Activated CD8-positive, alpha-beta T cell treated with anti-CD3 and anti-CD28 coated beads for 36 hours (primary cell): ENCODE measurements around the gene SLC22A23. TPM values are rescaled to one million over a fixed set of nuclear protein-coding genes. Genes with fewer than 3 reads are reported as not detected.

Experiments used
- ATAC-seq: fragments of 200-7000 bp; cut with Tn5 transposase; one replicate; pipeline ENCODE4 v1.10.0; 2021; ENCODE audit warnings: mild to moderate bottlenecking, moderate library complexity
- CTCF ChIA-PET: fragments of 350-600 bp; sonication (Branson Sonifier 250); formaldehyde crosslinking; loops from one replicate; lab custom pipeline; 2021; ENCODE audit warnings: antibody characterized with exemption; lab: Charles Lee
- POLR2A ChIA-PET: fragments of 350-600 bp; sonication (Branson Sonifier 250); formaldehyde crosslinking; loops from one replicate; lab custom pipeline; 2021; ENCODE audit warnings: antibody characterized with exemption; lab: Charles Lee
- DNase-seq: peaks from one replicate; pipeline ENCODE4 v3.0.0-alpha.2; 2020
- H3K27ac Mint-ChIP-seq: one replicate; pipeline ENCODE4 v1.8.0; 2021; ENCODE audit warnings: mild to moderate bottlenecking, mixed read lengths
- H3K27me3 Mint-ChIP-seq: one replicate; pipeline ENCODE4 v1.8.0; 2021; ENCODE audit warnings: mixed read lengths
- H3K36me3 Mint-ChIP-seq: one replicate; pipeline ENCODE4 v1.8.0; 2021; ENCODE audit warnings: low read depth, mixed read lengths
- H3K4me1 Mint-ChIP-seq: one replicate; pipeline ENCODE4 v1.8.0; 2021; ENCODE audit warnings: low read depth, mixed read lengths
- H3K4me3 Mint-ChIP-seq: one replicate; pipeline ENCODE4 v1.8.0; 2021; ENCODE audit warnings: mild to moderate bottlenecking, moderate library complexity, mixed read lengths
- H3K9me3 Mint-ChIP-seq: one replicate; pipeline ENCODE4 v1.8.0; 2021; ENCODE audit warnings: mixed read lengths
- intact Hi-C: fragments of 100-400 bp; cut with micrococcal nuclease; formaldehyde crosslinking; loops from one replicate; pipeline ENCODE4 v1.10.0; 2022
- total RNA-seq, 2 experiments: library from RNA; stranded (reverse); gene quantifications; one replicate each; pipeline ENCODE4 v1.2.3, GENCODE V29; 2021
- TF ChIP-seq, protein P1 (sequence below): fragments of 200-600 bp; IDR thresholded peaks from one replicate; pipeline ENCODE4 v1.8.0; 2022; ENCODE audit warnings: antibody characterized with exemption, mild to moderate bottlenecking

The SLC22A23 gene
- total RNA-seq, 2 experiments from 2014 or later = 0.16 to 0.34 TPM

DNA sequence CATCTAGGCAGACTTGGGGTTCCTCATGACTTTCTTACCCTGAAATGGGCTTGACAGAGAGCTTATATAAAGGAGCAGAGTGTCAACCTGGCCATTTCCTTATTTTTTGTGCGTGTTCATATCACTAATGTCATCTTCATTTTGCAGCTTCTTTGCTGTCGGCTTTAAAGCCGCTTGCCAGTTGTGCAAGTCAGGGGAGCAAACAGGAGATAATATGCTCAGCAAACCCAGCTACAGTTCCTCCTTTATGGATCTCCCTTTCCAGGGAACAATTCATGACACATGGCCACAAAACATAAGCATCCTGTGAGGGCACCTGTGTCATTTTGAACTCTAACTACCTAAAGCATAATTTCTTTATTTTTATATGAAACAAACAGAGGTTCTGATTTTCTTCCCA, 222.9 kb downstream of the SLC22A23 start:
- ATAC-seq = no peak
- ChIA-PET CTCF (no interaction called here), POLR2A (no interaction called here)
- Mint-ChIP-seq H3K36me3 (no peaks in the 10 kb centered on the region), H3K4me3 (no peak overlapping the region), H3K9me3 (no peaks in the 10 kb centered on the region), H3K4me1 (peaks cover 26% of the 10 kb centered on the region), H3K27ac (no peak overlapping the region), H3K27me3 (peaks cover 71% of the 10 kb centered on the region)
- intact Hi-C loops = no loop called here
- TF ChIP-seq, protein P1, sequence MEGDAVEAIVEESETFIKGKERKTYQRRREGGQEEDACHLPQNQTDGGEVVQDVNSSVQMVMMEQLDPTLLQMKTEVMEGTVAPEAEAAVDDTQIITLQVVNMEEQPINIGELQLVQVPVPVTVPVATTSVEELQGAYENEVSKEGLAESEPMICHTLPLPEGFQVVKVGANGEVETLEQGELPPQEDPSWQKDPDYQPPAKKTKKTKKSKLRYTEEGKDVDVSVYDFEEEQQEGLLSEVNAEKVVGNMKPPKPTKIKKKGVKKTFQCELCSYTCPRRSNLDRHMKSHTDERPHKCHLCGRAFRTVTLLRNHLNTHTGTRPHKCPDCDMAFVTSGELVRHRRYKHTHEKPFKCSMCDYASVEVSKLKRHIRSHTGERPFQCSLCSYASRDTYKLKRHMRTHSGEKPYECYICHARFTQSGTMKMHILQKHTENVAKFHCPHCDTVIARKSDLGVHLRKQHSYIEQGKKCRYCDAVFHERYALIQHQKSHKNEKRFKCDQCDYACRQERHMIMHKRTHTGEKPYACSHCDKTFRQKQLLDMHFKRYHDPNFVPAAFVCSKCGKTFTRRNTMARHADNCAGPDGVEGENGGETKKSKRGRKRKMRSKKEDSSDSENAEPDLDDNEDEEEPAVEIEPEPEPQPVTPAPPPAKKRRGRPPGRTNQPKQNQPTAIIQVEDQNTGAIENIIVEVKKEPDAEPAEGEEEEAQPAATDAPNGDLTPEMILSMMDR = no peak
- DNase-seq = no peak

DNA sequence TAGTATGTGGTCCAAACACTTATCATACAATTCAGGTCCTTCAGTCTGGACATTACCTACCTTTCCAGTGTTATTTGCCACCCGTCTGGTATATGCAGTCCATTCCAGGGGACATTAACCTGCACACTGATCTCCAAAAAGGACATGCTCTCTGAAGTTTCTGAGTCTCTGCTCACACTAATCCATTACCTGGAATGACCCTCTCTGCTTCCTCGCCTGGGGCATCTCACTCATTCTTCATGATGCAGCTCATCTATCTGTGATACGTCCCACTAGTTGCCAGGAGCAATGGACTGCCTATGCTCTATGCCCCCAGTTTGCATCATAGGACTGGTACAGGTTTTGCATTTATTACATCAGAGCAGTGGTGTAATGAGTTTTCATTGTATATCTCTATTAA, 223.5 kb downstream of the SLC22A23 start:
- no peaks in the 10 kb centered on the region for H3K36me3 Mint-ChIP-seq
- POLR2A ChIA-PET = no interaction called here

DNA sequence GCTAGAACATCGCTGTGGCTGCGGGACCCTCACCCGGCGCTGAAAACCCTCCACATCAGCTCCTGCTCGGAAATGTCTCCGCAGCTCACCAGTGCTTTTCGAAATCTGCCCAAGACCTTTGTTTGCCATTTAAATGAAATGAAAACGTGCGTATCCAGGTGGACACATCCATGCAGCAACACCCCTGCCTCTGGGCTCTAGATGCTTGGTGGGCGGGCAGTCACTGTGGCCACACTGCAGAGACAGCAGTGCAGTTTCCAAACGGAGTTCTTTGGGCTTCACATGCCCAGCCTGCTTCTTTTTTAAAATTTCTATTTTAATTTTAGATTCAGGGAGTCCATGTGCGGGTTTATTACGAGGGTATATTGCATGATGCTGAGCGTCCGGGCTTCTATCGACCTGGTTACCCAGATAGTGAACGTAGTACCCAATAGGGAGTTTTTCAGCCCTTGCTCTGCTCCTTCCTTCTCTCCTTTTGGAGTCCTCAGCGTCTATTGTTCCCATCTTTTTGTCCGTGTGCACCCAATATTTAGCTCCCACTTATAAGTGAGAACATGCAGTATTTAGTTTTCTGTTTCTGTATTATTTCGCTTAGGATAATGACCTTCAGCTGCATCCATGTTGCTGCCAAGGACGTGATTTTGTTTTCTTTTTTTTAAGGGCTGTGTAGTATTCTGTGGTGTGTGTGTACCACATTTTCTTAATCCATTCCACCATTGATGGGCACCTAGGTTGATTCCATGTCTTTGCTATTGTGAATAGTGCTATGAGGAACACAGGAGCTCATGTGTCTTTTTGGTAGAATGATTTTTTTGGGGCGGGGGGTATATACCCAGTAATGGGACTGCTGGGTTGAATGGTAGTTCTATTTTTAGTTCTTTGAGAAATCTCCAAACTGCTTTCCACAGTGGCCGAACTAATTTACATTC, 224.6 kb downstream of the SLC22A23 start:
- Mint-ChIP-seq H3K36me3 (no peaks in the 10 kb centered on the region), H3K4me1 (peaks cover 36% of the 10 kb centered on the region), H3K9me3 (no peaks in the 10 kb centered on the region), H3K27me3 (peaks cover 75% of the 10 kb centered on the region), H3K27ac (no peak overlapping the region), H3K4me3 (no peak overlapping the region)
- CTCF ChIA-PET = interaction anchor here (1.1 to 1.7 kb wide), 2 partner anchors 11 to 19 kb away, joined by 3 to 11 read pairs; no protein-coding TSS in a partner anchor
- intact Hi-C loops = no loop called here
- ATAC-seq = no peak
- TF ChIP-seq, protein P1 = no peak
- POLR2A ChIA-PET = interaction anchor here (1.2 kb wide), 1 partner anchor 12 kb away, joined by 4 read pairs; no protein-coding TSS in a partner anchor
- no peak for DNase-seq

More for the DNA sequence above, 223.5 kb downstream of the SLC22A23 start:
- DNase-seq (no peak), ATAC-seq (no peak)
- intact Hi-C loops = no loop called here
- CTCF ChIA-PET = interaction anchor here (1.1 kb wide), 1 partner anchor 10 kb away, joined by 3 read pairs; no protein-coding TSS in a partner anchor
- H3K4me3 Mint-ChIP-seq = no peak overlapping the region
- TF ChIP-seq, protein P1 = no peak
- peaks cover 73% of the 10 kb centered on the region for H3K27me3 Mint-ChIP-seq
- no peak overlapping the region for H3K27ac Mint-ChIP-seq
- peaks cover 31% of the 10 kb centered on the region for H3K4me1 Mint-ChIP-seq
- no peaks in the 10 kb centered on the region for H3K9me3 Mint-ChIP-seq

DNA sequence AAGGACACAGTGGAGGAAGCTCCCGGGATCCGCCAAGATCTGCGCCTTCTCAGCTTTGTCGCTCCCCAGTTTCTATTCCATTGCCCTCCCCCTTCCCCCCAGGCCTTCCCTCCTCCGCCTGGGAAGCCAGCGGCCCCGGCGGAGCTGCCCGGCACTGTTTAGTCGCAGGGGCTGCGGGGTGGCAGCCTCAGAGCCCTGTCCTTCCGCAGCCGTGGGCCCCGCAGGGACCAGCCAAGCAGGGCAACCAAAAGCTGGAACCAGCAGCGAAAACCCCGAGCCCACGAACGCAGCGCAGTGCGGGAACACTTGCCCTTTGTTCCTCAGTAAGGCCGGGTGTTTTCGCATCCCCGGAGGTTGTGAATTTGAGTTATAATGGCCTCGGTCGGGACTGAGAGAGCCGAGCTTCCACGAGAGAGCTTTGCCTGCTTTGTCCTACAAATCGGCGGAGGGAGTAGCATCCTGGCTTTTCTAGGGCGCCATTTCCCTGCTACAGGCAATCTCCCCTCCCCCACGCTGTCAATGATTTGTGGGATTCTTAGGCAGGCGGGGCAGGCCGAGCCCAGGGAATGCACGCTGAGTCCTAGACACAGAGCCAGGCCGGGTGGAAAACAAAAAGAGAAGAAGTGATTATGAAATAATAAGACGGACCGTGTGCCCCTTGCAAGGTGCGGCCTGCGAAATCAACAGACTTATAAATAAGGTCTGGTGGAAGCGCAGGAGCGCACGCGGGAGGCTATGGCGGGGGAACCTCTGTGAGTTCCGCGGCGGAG, 225.4 kb downstream of the SLC22A23 start:
- POLR2A ChIA-PET = interaction anchor here (1.2 kb wide), 1 partner anchor 13 kb away, joined by 4 read pairs; no protein-coding TSS in a partner anchor
- intact Hi-C loops = no loop called here

More for the DNA sequence above, 225.4 kb downstream of the SLC22A23 start:
- H3K27me3 Mint-ChIP-seq = peaks cover 77% of the 10 kb centered on the region
- H3K36me3 Mint-ChIP-seq = no peaks in the 10 kb centered on the region
- ATAC-seq (no peak), DNase-seq (no peak)
- H3K4me1 Mint-ChIP-seq = peaks cover 42% of the 10 kb centered on the region
- TF ChIP-seq, protein P1 = no peak
- H3K4me3 Mint-ChIP-seq = peak overlapping the region; percentile 22
- H3K27ac Mint-ChIP-seq = no peak overlapping the region
- H3K9me3 Mint-ChIP-seq = no peaks in the 10 kb centered on the region
- CTCF ChIA-PET = interaction anchor here (1.7 kb wide), 1 partner anchor 20 kb away, joined by 11 read pairs; no protein-coding TSS in a partner anchor
